HG02852 (cell line): ENCODE results near the gene TIMM23B.
"Not testable (repeated sequence)": the region's sequence is repeated elsewhere in the genome, so short reads cannot be mapped to it uniquely, and the experiment has no call there.

ENCODE experiments used
- ATAC-seq: cut with Tn5 transposase; IDR thresholded peaks from one replicate; pipeline ENCODE4 v1.9.1; 2021; ENCODE audit warnings: mild to moderate bottlenecking, moderate library complexity; ENCODE audit not compliant: unreplicated experiment

TIMM23B gene

DNA sequence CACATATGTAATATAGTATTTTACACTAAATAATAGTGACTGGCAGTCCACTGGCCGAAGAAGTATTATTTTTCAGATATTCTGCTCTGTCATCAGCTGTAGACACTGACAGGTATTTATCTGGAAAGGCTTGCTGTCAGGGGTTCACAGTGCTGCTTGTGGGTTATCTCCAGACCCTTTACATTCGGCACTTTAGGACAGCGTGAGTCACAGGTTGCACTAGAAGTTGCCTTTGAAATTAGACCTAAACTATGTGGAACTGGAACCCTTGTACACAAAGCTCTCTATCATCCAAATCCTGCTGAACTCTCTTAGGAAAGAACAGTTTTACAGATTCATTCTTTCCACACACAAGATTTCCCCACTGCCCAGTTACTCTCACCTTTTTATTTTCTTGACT is 30.2 kb downstream of the TIMM23B start:
- not testable (repeated sequence) for ATAC-seq

DNA sequence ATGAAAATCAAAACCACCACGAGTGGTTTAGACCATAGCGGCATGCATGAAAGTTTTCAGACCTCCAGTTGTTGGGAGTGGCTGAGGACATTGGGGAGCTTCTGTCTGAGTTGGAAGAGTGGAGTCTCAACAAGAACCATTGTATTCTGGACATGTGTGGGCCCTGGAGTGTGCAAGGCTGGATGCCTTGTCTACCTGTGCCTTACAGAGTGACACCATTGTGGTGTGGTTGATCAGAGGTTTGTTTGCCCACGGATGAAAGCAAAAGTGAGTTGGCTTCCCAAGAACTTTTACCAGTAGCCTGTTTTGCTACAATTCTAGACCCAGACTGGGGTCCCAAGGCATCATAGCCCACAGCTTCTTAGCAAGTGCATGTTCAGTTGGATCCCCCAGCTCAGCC is 35.9 kb downstream of the TIMM23B start:
- not testable (repeated sequence) for ATAC-seq

DNA sequence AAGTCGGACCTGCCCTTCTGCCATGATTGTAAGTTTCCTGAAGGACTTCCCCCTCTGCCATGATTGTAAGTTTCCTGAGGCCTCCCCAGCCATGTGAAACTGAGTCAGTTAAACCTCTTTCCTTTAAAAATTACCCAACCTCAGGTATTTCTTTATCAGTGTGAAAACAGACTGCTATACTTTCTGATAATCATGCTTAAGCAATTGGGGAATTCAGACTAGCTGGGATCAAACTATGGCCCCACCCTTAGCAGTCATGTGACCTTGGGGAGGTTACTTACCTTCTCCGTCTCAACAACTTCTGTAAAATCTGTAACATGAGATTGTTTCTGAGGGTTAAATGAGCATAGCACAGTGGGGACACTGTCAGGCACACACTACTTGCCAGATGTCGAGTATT is 45.4 kb downstream of the TIMM23B start:
- ATAC-seq = not testable (repeated sequence)

GRCh38 chr10:49988376-49988775 is 46.5 kb downstream of the TIMM23B start, which contains the start of gene AGAP6:
TSS of gene AGAP6 (plus strand) at chr10:49988406. CDS start at chr10:49988716, 310 bp downstream.
- not testable (repeated sequence) for ATAC-seq

DNA sequence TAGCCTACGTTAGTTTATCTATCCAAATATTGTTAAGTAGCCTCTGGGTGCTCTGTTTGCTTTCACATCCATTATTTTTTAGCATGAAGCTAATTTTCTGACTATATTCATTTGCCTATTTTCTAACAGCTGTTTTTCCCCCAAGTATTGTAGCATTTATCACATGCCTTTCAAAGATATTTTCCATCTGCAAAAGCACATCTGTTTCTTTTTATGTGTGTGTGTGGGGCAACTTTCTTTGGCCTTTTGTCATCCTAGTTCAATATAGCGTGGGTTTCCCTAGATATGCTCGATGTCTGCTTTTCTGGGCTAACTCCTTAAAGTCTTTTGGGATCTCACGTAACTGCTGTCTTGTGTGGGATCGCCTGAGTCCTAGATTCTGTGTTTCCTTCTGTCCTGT is 53.5 kb downstream of the TIMM23B start:
- not testable (repeated sequence) for ATAC-seq

- ATAC-seq = not testable (repeated sequence)
Measured at GRCh38 chr10:50014024-50014423, 72.2 kb downstream of the TIMM23B start.

DNA sequence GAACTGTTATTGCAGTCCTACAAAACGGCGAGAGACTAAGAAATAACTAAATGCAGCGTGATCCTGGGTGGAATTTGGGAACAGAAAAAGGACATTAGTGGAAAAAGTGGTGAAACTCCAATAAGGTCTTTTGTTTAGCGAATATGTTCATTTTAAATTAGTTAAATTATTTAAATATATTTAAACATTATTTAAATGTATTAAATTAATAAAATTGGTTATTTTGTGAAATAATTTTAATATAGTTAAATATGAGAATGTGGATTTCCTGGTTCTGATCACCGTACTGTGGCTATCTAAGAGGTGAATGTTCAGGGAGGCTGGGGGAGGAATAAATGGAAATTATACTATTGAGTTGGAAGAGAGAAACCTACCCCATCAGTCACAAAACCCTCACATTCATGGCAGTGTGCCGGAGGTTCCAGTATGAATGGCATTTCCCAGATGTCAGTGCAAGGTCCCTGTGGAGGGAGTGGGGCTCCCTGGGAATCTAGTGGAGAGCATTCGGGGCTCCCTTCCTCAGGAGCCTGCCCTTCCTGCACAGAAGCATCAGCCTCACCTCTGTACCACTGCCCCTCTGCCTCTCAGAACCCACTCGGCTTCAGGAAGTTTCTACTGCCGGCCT is 73.9 kb downstream of the TIMM23B start:
- not testable (repeated sequence) for ATAC-seq

DNA sequence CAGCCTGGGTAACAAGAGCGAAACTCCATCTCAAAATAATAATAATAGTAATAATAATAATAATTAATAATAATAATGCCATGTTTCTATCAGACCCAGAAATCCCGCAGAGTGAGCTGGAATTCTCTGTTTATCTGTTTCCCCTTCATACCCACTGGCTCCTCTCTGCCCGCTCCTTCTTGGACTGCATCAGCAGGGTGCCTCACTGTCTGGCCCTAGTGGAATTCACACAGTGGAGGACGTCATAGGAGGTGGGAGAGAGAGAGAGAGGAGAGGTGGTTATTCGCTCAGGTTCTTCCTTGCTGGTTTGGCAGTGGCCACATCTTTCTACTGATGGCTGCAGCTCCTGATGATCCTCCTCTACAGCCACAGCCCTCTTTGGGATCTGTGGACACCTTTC is 75.1 kb downstream of the TIMM23B start:
- not testable (repeated sequence) for ATAC-seq

GRCh38 chr10:50017646-50018045 is 75.8 kb downstream of the TIMM23B start:
- ATAC-seq = not testable (repeated sequence)

- ATAC-seq = not testable (repeated sequence)
Measured at GRCh38 chr10:50019279-50019678, 77.4 kb downstream of the TIMM23B start.

- ATAC-seq = not testable (repeated sequence)
Measured at GRCh38 chr10:50020451-50021024, 78.7 kb downstream of the TIMM23B start.

- ATAC-seq = no peak
Measured at GRCh38 chr10:50021646-50022045, 79.8 kb downstream of the TIMM23B start.
